T-helper 9 cell (primary cell): ENCODE measurements around the gene ACSF3.
A peak's percentile ranks its signal among the peaks of the same experiment; 100 is the strongest.

Source experiments
- DNase-seq: peaks from one replicate; pipeline ENCODE4 v3.0.0-alpha.2; 2020

The ACSF3 gene

DNA sequence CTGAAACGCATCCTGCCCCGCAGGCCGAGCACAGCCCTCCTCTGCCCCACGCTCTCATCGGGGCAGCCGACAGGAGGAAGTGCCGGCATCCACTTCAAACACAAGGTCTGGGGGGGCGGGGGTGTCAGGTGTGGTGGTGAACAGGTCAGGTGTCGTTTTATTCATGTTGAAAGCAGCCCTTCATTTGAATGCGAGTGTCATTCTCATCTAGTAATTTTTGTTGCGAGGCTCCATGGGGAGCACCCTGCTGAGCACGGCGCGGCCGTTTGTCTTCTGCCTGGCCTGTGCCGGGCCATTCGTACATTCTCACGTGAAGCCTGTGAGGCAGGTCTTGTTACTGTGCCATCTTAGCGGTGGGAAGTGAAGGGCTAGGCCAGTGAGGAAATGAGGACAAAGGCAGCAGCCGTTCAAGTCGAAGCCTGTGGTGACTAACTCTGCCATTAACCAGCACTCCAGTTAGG lies 1.9 kb downstream of the ACSF3 start:
- DNase-seq: no peak

DNA sequence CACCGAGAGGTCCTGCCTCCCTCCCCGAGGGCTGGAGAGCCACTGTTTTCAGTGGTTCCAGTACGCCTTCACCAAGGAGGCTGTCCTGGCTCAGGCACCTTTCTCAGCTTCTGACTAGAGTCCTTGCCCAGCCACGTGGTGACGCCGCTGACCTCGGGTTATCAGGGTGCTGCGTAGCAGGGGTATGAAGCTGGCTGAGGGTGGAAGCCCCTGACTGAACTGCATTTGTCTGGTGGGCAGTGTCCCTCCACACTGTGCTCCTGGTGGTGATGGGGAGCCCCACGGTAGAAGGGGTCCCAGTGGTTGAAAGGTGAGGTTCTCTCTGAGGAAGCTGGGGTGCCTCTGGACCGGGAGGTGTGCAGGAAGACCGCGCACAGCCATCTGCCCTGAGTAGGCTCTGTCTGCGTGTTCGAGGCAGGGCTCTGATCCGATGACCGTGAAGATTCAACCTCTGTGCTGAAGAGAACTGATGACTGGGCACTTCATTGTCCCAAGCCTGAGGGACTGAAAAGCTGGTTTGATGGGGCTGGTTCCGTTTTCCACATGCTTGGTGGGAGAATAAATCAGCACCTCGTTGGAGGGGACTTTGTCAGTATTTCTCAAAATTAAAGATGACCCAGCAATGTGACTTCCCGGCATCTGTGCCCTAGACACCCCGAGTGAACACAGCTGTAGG lies 2.5 kb downstream of the ACSF3 start:
- no peak for DNase-seq

DNA sequence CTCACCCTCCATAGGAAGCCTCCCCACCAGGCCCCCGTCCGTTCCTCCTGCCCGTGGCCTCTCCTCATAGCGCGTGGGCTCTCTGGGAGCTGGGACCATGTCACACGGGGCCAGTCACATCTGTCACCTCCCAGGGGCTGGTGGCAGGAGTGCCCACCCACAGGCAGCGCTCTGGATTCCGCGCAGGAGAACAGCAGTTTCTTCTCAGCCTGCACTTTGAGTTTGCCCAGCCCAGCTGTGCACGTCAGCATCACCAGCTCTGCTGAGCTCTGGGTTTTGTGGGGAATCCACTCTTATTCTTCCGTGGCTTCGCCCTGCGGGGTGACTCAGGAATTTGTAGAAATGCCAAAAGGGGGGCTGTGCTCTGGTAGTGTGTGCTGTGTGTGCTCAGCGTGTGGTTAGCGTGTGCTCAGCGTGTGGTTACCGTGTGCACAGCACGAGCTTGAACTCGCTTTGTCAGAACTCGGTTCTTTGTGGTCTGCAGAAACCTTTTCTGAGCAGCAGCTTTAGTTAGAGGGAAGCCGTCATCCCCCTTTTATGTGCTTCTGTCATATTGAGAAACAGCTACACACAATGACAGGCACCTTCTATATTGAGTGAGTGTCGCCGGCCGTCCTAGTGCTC lies 3.2 kb downstream of the ACSF3 start:
- DNase-seq: peak; percentile 24

DNA sequence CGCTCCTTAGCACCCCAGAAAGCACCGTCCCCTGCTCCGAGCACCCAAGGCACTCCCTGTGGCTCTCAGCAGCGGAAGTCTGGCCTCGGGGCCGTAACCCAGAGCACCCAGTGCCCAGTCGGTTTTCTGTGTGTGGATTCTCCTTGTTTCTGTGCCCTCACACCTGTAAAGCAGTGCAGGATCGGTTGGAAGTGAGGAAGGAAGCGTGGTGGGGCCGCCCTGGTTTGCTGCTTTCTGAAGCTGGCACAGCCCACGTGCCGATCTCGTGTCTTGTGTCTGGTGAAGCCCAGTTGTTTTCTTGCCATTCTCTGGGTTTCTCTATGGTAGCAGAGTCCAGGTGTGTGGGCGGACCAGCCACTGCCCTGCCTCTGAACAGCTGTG lies 3.7 kb downstream of the ACSF3 start:
- no peak for DNase-seq

DNA sequence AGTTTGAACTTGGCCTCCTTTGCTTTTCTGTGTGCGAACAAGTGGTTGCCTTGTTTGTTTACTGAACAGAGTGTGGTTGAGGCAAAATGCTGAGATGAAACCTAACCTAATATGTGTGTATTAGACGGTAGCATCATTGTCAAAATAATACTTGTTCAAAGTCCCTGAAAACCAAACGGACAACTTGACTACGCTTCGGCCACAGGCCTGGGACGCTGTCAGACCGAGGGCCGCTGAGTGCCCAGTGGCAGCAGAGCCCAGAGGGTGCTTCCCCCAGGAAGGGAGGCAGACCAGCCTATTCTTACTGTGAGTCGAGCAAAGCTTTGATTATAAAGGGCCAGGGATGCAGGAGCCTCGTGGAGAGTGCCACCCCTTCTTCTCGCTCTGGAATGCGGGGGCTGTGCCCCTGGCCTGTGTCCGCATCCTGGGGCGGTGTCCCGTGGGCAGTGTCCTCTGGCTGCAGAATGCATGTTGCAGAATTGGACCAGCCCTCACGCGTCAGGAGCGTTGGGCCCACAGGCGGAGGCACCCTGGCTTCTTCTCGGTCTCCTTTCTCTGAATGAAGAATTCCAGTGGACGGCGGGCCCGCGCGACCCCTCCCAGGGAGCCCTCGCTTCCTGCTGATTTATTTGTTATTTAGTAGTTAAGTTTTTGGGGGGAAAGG lies 5.2 kb downstream of the ACSF3 start:
- DNase-seq: no peak

DNA sequence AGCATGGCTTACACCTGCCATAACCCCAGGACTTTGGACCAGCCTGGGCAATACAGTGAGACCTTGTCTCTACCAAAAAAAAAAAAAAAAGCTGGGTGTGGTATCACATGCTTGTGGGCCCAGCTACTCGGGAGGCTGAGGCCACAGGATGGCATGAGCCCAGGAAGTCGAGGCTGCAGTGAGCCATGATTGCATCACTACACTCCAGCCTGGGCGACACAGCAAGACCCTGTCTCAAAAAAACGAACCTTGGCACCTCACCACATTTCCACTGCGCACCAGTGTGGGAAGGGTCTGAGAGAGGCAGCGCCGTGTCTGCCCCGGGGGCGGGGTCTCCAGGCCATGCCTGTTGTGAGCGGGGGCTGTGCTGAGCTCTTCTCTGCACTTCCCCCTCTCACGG lies 6.3 kb downstream of the ACSF3 start:
- DNase-seq: no peak

DNA sequence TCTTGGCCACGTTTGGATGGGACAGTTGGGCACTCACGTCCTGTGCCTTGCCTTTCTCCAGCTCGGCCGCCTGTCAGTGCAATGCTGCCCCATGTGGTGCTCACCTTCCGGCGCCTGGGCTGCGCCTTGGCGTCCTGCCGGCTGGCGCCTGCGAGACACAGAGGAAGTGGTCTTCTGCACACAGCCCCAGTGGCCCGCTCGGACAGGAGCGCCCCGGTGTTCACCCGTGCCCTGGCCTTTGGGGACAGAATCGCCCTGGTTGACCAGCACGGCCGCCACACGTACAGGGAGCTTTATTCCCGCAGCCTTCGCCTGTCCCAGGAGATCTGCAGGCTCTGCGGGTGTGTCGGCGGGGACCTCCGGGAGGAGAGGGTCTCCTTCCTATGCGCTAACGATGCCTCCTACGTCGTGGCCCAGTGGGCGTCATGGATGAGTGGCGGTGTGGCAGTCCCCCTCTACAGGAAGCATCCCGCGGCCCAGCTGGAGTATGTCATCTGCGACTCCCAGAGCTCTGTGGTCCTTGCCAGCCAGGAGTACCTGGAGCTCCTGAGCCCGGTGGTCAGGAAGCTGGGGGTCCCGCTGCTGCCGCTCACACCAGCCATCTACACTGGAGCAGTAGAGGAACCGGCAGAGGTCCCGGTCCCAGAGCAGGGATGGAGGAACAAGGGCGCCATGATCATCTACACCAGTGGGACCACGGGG lies 7.1 kb downstream of the ACSF3 start:
- DNase-seq: no peak

DNA sequence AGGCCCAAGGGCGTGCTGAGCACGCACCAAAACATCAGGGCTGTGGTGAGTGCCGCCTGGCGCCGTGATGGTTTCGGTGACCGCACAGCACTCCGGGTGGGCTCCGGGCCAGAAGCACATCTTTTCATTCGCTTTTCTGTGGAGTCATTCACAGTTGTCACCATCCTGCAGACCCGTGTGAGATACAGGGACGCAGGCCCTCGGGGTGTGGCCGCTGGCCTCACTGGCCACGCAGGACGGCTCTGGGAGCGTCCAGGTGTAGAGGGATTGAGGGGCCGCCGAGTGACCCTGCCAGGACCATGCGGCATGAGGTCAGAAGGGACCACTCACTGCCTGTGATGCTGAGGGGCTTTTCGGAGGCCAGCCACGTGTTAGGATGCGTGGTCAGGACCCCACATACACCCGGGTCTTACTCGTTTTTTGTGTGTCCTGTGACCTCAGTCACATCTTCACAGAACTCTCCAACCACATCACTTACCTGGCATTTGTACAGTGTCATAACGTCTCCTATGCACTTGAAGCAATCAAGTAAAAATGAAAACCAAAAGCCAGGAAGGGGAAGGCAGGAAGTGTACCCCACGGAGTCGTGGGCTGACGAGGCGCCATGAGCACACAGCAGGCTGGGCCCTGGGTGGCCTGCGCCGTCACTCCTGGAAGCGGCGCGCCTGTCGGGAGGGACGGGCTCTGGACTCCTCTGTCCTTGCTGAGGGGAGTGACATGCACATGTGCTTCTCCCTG lies 7.8 kb downstream of the ACSF3 start:
- no peak for DNase-seq

DNA sequence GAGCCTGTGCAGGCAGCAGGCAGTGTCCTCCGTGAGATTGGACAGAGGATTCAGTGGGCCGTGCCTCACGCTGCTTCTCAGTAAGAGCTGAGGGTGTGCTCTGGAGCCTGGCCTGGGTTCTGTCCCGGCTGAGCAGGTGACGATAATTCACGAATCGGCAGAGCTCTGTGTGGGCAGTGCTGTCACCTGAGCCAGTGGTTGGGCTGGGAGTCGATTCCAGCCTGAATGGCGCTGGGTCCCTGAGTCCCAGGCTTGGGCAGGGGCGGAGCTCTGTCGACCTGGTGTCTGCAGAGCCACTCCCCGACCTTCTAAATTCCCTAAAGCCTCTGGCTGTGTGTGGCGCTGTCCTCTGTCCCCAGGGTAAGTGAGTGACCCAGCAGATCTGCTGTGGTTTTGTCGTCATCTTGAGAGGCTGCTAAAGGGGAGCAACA lies 8.4 kb downstream of the ACSF3 start:
- no peak for DNase-seq

DNA sequence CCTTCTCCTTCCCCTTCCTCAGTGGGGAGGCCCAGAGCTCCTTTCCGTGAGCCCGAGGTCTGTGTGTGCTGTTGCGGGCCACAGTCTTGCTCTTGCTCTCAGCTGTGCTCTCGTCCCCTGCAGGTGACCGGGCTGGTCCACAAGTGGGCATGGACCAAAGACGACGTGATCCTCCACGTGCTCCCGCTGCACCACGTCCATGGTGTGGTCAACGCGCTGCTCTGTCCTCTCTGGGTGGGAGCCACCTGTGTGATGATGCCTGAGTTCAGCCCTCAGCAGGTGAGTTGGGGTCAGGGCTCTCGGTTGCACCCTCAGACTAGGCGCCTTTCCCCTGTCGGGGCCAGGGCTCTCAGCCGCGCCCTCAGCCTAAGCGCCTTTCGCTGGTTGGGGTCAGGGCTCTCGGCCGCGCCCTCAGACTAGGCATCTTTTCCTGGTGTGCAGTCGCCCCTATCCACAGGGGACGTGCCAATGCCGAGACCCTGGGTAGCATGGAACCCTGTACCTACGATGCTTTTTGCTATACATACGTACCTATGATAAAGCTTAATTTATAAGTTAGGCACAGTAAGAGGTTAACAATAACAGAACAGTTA lies 8.9 kb downstream of the ACSF3 start:
- no peak for DNase-seq

DNA sequence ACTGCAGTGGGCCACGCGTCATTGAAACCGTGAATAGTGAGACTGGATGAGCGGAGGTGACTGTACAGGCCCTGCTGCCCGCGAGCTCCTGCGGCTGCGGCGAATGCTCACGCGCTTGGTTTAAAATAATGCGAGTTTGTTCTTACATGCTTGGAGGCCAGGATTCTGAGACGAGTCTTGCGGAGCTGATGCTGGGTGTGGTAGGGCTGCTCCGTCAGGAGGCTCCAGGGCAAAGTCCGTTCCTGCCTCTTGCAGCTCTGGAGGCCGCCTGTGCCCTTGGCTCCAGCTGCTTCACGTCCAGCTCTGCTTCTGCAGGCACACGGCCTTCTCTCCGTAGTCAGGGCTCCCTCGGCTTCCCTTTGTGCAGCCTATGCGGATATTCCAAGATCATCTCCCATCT lies 9.5 kb downstream of the ACSF3 start:
- no peak for DNase-seq

DNA sequence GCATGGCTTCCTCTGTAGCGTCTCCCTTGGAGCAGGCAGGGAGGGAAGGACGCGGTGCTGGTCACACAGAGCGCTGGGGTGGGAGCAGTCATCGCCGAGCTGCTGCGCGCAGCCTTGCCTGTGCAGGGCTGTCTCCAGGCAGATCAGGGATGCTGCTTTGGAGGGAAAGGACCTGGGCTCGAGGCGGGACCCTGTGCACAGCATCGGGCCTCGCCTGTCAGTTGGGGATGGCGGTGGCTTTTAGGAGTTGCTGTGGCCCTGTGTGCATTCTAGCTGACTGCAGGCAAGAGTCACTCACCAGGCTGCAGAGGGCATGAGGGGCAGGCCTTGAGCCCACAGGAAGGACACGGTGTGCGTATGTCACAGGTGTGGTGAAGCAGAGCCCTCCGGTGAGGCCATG lies 10.1 kb downstream of the ACSF3 start:
- no peak for DNase-seq

DNA sequence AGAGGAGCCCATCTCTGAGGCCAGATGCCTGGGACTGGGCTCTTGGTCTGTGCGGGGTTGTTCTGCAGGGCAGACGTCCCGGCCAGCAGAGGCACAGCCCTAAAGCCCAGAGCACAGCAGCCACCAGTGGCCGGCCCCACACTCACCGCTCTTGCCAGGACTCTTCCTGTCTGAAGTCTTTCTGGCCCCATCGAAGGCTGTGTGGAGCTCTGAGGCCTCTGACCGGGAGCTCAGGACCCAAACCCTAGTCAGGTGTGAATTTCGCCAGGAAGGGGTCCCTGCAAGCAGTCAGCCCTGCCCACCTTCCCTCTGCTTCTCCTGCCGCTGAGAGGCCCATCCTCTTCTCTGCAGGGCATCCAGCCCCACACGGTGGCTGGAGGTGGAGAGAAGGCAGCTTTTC lies 10.7 kb downstream of the ACSF3 start:
- no peak for DNase-seq

DNA sequence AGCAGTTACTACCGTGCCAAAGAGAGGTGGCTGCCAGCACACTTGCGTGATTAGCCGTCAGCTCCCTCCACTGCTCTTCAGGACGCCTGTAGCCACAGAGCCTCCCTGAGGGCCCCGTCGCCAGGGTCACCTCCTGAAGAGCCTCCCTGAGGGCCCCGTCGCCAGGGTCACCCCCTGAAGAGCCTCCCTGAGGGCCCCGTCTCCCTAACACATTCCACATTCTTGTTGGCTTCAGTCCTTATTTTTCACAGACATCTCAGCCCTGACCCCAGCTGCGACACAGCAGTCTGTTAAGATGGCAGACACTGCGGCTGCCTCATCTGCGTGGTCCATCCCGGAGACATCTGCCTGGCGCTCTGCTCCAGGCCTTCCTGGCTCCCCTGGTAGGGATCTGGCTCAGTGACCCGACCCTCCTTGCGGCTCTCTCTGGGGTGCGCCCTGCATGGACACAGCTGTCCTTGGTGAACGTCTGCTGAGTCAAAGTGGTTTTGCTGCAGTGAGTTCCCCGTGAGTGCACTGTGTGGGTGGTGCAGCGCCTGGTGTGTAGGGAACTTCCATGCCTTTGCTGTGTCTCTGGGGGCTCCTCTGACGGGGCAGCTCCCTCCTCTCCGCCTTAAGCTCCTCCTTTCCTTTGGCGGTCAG lies 11.4 kb downstream of the ACSF3 start:
- DNase-seq: no peak

DNA sequence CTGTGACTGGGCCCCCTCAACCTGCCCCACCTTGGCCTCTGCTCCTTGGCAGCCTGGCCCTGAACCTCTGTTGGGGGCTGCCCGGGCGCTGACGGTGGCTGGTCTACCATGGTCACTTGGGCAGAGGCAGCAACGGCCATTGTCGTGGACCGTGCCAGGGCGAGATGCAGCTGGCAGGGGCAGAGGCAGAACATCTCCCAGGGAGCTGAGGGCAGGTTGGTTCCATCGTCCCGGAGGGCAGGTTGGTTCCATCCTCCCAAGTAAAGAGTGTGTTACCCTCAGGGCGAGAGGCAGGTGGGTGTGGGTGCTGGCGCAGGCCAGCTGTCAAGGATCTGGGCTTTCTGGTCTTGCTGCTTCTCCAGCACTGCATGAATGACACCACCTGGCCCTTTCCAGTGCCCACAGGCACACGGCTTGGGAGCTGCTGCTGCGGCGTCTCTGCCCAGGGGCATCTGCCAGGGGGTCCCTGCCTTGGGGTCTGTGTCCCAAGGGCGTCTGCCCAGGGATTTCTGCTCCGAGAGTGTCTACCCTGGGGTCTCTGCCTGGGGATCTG lies 12.0 kb downstream of the ACSF3 start:
- DNase-seq: no peak

DNA sequence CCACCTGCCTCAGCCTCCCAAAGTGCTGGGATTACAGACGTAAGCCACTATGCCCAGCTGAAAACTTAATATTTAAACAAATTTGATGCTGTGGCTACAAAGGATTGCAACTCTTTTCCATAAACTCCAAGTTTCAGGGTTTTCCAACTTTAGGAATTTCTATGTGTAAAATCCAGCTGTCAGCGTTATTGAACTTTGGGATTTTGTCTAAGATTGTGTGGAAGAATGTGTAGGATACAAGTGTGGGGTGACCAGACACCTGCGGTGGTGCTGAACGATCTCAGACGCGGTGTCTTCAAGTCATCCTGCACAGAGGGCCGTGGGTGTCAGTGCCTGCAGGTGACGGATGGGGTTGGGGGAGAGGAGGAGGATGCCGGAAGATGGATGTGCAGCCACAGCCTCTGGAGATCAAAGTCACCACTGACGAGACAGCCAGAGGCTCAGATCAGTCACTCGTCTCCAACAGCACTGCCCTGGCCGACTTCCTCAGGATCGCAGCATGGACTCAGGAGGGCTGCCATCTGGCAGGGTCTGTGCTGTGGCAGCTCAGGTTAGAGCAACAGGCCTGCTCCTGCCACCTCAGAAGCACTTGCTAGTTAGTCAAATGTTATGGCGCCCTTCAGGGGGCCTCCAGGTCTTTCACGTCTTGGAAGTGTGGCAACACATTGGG lies 13.0 kb downstream of the ACSF3 start:
- no peak for DNase-seq

DNA sequence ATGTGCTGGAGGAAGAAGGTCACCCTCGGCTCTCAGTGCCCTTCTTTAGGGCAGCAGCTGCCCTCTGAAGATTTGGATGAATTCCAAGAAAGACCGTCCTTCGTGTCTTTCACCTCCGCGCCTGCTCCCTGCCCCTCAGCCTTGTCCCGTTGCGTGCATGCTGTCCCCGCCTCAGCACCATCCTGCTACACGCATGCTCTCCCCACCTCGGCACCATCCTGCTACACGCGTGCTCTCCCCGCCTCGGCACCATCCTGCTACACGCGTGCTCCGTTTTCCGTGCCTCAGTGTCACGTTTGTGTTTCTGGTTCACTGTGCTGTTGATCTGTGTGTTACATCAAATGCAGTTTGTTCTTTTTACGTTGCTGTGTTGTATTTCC lies 13.5 kb downstream of the ACSF3 start:
- DNase-seq: no peak

DNA sequence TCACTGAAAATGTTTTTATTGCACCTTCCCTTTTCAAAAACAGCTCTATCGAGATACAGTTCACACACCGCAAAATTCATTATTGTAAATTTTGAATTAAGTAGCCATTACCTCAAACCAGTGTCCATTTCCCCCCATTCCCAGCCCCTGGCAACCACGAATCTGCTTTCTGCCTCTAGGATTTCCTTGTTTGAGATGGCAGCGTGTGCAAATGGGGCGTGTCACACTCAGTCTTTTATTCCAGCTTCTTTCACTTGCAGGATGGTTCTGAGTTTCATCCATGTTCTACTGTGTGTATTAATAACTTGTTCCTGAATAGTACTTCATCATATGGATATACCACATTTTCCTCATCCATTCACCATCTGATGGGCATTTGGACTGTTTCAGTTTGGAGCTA lies 14.8 kb downstream of the ACSF3 start:
- no peak for DNase-seq

DNA sequence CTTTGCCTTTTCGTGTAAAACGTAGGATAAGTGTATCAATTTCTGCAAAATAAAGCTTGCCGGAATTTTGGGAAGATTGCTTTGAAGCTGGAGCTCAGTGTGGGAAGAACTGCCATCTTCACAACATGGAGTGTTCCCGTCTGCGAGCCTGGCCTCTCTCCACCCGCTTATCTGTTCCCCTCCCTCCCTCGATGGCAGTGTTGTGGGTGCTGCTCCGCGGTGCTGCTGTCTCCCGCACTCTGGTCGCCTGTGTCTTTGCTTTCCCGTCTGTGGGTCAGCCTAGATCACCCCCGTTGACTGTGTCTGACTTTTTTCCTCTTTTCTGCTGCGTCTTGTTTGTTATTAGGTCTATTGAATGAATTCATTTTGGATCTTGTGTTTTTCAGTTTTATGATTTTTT lies 17.0 kb downstream of the ACSF3 start:
- no peak for DNase-seq

DNA sequence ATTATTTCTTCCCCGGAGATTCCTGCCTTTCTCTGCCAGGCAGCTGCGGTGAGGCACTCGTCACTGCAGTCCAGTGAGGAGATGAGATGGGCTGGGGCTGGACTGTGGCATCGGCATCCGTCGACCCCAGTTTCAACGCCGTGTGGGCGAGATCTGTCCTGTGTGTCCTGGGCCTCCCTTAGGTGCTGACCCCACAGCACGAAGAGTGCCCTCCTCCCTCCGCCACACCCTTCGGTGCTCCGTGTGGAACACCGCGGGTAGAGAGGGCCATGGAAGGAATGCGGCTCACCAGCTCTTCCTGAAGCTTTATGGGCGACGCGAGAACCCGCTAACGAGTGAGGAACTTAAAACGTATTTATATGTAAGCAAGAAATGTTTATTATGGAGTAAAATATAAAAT lies 17.6 kb downstream of the ACSF3 start:
- no peak for DNase-seq
